SK-N-MC (cell line): ENCODE data around the gene HHAT.

ENCODE experiments used
- EZH2 ChIP-seq: fragments of 200-600 bp; sonication (generic); IDR thresholded peaks from one replicate; pipeline ENCODE4 v1.6.1; 2017; ENCODE audit warnings: antibody characterized with exemption
- FOXP2 ChIP-seq: optimal IDR thresholded peaks from 2 replicates; pipeline ENCODE3; 2011; ENCODE audit warnings: mild to moderate bottlenecking, moderate library complexity; ENCODE audit not compliant: insufficient read depth; ENCODE audit errors: extremely low read length, control extremely low read depth
- POLR2AphosphoS5 ChIP-seq: IDR thresholded peaks from 2 replicates; pipeline ENCODE4 v1.6.1; 2012; ENCODE audit warnings: mild to moderate bottlenecking, low read depth, low read length, borderline replicate concordance

- TF ChIP-seq POLR2AphosphoS5 = no peak
- no peak for TF ChIP-seq EZH2
- TF ChIP-seq FOXP2 = no peak
These were observed 127.3 kb downstream of the HHAT start for GRCh38 chr1:210455840-210456603.
